ENCODE measurements around the gene KCNQ2.
"Not testable (repeated sequence)": the region's sequence is repeated elsewhere in the genome, so short reads cannot be mapped to it uniquely, and the experiment has no call there.

Gene KCNQ2

DNA sequence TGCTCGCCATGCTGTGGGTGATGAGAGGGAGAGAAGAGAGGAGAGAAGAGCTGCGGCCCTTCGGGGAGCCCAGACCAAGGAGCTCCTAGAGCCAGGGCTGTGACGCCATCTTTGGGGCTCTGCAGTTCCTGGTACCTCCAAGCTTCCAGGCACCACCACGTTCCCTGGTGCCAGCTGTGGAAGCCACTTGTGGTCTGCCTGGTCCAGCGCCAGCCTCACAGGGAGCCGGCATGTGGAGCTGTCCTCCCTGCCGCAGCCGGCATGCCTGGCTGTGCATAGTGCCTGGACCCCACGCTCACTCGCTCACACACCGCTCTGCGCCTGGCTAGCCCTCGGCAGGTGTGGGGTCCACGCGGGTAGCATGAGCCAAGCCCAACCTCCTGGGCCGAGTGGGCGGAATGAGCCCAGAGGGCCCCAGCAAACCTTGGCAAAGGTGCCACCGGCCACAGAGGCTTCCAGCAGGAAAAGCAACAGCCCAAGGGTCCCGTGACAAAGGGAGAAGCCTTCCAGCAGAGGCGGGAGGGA lies 92.0 kb downstream of the KCNQ2 start:
- DNase-seq = no peak

DNA sequence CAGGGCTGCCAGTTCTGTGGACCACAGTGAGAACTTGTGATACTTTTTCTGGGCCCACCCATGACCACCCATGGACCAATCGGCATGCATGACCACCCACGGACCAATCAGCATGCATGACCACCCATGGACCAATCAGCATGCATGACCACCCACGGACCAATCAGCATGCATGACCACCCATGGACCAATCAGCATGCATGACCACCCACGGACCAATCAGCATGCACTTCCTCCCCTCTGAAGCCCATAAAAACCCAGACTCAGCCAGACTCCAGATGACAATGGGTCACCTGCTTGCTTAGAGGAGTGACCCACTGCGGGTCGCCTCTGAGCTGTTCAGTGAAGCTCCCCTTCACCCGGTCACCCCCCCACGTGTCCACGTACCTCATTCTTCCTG lies 92.6 kb downstream of the KCNQ2 start:
- not testable (repeated sequence) for DNase-seq

DNA sequence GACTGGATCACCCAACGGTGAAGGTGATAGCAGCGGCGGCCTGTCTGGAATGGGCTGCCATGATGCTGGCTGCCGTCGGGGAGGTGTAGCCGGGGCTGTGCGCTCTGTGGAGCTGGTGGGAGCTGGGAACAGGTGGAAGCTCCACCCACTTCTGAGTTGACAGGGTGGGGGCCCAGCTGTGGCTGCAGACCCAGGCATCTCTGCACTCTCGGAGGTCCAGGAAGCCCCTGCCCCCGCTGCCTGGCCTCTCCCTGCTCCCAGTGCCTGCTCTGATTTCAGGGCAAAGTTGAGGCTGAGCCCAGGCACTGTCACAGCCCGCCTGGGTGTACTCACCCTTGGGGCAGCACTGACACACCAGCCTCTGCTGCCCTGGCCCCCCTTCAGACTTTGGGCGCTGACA lies 93.2 kb downstream of the KCNQ2 start:
- DNase-seq = no peak

DNA sequence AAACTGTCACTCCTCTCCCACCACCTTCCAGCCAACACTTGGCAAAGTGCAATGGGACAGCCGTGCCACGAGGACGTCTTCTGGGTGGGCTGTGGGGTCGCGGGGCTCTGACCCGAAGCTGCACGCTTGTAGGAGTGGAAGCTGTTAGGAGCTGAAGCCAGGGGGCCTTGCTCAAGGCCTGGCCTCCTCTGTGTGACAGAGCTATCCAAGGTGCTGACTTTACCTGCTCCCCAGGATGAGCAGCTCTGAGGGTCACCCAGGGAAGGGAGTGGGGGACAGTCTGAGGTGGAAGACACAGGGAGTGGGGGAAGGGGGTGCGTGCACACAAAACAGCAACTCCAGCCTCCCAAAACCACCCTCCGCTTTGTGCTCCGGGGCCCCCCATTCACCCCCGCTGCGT lies 93.8 kb downstream of the KCNQ2 start:
- no peak for DNase-seq

DNA sequence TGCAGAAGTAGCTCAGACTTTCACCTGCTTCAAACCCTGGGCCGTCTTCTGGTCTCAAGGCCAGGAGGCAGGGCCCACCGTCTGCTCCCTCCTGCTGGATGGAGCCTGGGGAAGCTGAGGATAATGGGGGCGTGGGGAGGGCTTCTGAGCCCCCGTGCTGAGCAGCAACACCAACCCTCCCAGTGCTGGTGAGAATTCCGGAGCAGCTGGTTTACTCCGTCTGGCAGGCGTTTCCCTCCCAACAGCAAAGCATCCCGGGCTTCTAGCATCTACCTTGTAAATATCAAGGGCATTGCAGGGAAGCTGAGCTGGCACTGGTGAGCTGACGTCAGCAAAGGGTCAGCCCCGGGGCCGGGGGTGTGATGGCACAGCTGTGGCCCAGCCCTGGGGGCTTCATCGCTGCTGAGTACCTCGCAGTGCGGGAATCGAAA lies 94.5 kb downstream of the KCNQ2 start:
- DNase-seq = no peak

DNA sequence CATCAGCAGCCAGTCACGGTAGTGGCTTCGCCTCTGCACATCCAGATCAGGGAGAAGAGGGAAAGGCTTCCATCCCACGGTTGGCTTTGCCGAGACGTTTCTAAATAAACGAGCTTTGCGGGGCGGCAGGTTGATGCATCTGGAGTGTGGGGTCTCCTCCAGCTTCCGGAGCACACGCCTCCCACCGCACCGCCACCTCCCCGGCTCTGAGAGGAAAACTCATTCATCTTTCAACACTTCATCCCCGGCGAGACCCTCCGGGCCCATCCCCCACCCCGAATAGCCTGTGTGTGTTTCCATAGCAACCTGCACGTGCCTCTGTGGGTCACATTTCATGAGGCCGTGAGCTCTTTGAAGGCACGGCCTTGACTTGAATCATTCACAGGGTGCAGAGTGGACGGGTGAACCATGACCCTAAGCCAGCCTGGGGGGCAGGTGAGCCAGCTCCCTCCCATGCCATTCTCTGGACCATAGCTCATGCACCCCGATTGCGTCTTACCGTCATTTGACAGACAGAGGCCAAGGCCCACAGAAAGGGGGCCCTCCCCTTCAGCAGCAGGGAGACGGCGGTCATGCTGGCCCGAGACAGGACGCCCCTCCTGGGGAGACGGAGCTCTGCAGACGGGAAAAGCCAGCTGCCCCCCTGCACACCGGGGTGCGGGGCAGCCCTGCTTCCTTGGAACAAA lies 95.1 kb downstream of the KCNQ2 start:
- no peak for DNase-seq

DNA sequence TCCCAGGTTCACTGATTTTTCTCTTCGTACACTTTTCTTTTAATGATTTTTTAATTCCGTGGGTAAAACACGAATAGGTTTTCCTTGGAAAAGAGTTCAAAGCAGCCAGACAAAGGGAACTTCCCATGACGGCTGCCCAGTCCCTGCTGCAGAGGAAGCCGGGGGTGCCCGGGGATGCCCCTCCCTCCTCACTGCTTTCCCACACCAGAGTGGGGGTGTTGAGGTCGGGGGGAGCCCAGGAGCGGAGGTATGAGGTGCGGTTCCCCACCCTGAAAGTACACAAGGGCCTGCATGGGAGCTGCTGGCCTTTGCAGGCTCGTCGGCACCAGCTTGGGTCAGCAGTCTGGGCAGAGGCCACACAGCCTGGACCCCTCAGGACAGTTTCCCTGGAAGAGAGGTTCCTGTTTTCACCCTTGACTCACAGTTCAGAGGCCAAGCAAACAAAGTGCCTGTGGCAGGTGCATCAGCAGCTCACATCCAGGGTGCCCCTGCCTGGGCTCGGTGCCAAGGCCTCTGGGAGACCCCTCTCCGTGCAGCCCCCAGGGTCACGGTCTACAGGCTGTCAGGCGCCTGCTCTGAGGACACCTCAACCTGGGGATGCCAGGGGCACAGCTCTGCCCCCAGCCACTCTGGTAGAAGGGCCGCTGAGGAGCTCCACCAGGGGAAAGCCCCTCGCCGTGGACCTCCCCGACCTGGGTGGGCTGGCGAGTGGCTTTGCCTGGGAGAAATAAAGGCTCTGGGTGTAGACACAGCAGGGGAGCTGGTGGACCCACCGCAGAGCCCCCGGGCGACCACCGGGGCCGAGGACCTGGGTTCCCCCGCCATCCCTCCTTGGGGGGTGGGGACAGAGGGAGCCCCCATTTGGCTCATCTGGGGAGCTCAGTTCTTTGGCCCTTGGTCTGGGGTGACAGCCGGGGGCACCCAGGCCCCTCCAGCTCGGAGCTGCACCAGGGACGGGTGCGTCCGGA lies 95.9 kb downstream of the KCNQ2 start:
- DNase-seq = no peak

DNA sequence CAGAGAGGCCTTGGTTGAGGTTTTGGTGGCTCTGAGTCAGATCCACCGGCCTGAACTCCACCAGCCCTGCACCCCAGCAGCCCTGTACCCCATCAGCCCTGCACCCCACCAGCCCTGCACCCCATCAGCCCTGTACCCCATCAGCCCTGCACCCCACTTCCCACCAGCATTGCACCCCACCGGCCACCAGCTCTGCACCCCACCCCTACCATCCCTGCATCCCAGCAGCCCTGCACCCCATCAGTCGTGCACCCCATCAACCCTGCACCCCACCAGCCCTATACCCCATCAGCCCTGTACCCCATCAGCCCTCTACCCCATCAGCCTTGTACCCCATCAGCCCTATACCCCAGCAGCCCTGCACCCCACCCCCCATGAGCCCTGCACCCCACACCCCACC lies 97.0 kb downstream of the KCNQ2 start:
- no peak for DNase-seq

DNA sequence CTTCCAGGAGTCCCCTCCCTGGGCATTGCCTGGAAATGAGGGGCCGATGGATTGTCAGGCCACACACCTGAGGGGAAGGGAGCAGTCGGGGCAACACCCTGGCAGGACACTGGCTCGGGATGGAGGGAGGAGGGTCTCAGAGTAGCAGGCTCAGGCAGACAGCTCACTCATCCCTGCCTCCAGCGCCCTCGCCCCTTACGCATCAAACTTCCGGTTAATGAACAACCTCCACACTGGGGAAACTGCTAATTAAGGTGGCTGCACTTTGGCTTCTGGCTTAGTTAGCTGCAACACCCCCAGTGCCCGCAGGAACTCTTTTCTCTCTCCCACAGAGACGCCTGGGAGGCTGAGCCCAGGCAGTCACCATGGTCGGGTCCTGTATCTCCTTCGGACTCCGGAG lies 98.0 kb downstream of the KCNQ2 start:
- DNase-seq = no peak

DNA sequence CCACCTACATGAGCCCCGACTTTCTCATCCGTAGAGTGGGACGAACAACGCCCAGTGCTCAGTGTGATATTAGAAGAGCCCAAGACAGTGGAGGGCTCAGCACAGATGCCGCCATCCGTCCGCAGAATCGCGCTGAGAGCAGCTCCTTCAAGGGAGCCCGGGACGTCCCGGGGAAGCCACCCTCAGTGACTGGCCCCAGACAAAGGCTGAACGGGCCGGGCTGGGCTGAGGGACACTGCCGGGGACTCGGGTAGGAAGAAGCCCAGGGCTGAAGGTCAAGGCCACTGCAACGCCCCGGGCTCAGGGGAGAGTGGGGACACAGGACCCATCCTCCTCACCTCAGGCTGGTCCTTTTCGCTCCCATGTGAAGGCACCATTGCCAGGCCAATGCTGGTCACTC lies 98.5 kb downstream of the KCNQ2 start:
- DNase-seq = no peak

DNA sequence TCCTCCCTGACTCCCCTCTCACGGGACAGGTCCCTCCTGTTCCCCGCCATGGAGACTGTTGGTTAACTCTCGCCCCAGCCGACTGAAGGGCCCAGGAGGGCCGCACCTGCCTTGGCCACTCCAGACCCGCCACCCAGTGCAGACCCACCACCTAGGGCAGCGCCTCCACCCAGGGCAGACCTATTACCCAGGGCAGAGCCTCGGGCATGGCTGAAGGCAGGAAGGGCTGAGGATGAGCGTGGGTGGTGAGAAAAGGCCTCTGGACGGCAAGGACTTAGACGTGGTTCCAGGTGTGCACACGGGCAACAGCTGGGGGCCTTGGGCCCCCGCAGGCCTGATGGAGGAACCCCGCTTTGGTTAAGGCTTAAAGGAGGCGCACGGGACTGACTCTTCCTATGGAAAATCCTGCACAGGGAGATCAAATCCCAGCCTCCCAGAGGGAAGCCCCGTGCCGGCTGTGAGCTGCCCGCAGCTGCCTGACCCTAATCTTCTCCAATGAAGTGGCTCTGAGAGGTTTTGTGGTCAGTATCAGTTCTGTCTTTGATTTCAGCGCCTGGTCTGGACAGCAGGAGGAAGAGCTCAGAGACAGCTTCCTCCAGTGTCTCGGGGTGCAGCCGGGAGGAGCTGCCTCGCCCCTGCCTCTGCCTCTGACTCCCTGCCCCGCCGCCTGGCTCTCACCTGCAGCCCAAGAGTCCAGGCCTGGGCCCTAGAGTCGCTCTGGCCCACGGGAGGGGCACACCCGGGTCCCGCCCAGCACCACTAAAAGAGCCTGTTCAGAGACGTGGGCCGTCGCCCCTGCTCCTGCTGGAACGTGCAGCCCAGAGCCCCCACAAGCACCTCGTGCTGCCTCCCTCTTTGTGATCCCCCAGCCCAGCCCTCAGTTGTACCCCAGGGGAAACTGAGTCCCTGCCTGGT lies 99.2 kb downstream of the KCNQ2 start:
- DNase-seq = no peak

DNA sequence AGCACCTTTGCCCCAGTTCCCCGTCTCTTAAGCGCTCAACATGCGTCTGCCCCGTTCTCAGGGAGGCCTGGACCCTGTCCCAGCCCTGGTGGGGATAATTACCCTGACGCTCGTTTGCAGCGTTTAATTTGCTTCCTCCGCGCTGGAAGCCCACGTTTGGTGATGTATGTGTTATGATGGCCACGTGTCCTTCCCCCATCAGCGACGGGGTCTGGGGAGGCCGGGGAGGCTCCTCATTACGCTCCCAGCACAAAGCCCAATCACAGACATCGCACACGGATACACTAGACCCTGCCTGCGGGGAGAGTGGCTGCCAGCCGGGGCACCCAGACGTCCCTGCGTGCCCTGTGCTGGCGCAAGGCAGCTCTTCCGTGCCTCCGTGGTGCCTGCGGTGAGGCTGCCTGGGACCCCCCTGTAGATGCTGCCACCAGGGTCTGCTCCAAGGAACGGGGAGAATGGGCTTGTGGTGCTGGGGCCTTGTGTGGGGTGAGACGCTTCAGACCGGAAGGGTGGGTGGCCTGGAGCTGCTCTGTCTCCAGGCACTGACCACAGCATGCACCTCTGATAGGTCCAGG lies 101.1 kb downstream of the KCNQ2 start:
- DNase-seq = no peak

DNA sequence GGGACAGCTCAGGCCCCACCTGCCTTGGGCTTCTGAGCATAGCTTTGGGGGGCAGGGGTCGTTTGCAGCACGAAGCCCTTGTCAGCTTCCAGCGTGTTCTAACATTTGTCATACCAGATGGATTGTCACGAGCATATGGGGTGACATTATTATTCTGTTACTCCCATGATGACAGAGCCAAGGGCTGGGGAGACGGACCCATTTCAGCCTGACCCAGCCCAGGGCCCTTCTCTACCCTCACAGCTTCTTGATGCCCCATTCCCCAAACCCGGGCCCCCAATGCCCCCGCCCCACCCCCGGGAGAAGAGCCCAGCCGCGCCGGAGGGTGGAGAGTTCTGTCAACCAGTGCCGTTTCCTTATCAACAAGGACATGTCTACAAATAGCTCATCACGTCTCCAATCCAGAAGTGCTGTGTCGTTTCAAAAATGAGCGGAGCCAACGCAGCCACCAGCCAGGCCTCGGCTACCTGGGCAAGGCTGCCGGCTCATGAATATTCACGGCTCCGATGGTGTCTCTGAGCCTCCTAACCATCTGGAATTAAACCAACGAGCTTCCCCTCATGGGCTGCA lies 101.8 kb downstream of the KCNQ2 start:
- DNase-seq = no peak

DNA sequence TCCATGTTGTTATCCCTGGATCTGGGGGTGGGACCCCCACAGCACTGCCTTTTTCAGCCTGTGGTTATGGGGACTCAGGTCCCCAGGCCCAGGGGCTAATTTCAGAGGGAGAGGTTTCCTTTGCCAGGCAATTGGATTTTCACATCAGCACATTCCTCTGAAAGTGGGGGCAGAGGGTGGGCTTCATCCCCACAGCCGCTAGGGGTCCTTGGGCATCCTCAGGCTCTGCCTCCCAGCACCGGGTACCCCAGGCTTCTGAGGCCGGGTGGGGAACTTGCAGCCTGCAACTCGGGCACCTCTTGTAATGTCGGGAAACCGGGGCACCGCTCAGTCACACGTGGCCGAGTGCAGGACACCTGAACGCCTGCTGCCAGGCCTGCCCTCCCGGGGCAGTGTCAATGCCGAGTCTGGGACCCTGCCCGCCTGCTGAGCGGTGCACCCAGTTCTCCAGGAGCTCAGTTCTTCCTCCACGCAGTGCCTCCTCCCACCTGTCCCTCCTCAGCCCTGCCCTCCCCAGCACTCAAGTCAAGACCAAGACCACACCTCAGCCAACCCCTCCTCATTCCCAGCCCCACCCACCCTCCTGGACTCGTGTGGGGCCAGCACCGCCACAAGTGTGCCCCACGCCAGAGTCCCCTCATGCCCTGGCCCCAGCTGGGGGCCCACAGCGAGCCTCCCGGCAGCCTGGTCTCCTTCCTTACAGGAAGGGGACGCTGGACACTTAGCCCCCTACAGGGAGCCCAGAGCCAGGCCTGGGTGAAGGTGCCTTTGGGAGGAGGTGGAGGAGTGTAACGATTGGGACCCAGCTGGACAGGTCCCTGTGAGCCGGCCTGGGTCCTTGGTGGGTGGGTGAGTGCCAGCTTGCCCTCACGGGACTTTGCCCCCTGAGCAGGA lies 102.5 kb downstream of the KCNQ2 start:
- no peak for DNase-seq

DNA sequence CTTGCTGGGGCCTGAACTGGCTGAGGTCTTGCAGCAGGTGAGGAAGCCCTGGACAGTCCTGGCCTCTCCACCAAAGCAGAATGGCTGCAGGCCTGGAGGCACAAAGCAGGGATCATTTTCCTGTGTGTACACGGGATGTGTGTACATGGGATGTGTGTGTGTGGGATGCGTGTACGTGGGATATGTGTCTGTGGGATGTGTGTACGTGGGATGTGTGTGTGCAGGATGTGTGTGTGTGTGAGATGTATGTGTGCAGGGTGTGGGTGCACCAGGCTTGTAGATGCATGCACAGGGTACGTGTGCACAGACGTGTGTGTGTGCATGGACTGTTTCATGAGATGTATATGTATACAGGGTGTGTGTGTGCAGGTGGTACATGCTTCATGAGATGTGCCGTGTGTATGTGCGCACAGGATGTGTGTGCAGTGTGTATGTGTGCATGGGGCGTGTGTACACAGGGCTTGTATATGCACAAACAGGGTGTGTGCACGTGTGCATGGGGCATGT lies 103.4 kb downstream of the KCNQ2 start:
- no peak for DNase-seq

DNA sequence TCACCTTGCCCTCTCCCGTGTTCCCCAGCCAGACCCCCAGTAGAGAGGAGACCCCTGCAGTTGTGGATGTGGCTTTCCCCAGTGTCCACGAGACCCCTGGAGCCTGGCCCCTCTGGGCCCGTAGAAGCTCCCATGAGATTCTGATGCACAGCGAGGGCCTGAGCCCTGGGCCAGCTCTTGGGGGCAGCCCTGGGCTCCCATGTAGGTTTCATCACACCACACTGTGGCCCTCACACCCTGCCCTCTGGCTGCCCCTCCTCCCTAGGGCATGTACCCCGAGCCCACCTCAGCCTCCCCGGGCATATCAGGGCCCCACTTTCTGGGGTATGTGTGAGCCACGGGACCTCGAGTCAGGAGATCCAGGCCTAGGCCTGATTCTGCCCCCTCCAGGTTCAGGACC lies 104.3 kb downstream of the KCNQ2 start:
- DNase-seq = no peak

DNA sequence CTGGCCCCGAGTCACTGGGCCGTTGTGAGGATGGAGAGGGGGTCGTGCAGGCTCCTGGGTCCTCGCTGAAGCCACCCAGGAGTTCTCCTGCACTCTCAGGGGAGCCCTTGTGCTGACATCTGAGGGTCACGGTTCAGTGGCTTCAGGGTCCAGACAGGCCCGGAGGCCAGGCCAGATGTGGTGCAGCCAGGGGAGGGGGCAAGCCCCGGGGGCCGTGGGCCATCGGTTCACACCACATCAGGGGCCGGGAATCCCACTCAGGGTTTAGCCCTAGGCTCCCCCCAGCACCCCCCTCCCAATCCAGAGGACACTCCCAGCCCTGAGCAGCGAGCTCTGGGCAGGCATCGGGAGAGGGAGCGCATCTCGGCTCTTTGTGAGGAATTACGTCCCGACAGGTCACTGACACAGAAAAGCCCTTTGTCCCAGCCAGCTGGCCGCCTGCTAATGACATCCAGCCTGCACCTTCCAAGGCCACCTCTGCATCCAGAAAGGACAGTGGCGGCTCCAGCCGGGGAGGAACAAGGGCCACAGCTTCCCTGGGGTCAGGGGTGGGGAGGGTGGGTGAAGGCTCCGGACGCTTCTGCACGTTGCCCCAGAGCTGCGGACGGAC lies 104.9 kb downstream of the KCNQ2 start:
- no peak for DNase-seq

DNA sequence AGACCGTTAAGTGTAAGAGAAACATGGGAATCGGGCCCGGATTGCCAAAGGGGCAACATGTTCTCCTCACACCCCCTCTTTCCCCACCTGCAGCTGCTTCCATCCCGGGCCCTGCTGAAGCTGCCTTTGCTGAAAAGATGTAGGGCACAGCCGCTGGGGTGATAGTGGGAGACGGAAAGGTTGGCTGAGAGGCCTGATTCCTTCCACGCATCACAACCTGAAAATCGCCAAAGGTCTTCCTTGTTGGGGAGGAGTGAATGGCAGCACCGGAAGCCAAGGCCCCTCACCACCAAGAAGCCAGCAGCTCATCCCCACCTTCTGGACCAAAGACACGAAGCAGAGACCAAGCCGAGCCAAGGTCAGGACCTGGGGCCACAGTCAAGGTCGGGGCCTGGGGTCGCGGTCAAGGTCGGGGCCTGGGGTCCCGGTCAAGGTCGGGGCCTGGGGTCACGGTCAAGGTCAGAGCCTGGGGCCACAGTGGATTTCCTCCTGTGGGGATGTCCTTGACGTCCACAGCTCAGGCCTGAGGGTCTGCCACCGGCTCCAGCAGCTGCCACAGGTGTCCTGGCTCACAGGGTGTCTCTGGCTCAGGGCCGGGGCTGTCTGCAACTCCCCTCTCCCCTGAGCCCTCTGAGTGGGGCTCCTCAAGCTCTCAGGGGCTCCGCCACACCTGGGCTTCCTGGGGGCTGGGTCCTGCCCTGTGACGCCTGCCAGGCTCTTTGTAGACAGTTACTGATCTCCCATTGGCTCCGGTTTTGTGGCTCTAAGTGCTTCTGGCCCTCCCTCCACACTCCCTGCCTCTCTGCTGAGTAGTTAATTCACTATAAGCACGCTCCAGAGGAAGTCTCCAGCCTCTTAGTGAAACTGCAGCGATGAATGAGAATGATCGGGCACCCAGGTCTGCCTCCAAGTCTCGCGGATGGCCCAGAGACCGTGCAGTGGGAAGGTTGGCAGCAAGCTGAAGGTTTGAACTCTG lies 105.8 kb downstream of the KCNQ2 start:
- DNase-seq = no peak

Measured in GF-D8 (cell line).